NCI-H187 treated with DMSO at 0.1 percent for 48 hours (cell line): ENCODE results near the gene OSBPL10.
"Not testable (repeated sequence)": the region's sequence is repeated elsewhere in the genome, so short reads cannot be mapped to it uniquely, and the experiment has no call there.

Source experiments
- DNase-seq: peaks from one replicate; lab custom pipeline; 2025; lab: John Stamatoyannopoulos, UW

The OSBPL10 gene

DNA sequence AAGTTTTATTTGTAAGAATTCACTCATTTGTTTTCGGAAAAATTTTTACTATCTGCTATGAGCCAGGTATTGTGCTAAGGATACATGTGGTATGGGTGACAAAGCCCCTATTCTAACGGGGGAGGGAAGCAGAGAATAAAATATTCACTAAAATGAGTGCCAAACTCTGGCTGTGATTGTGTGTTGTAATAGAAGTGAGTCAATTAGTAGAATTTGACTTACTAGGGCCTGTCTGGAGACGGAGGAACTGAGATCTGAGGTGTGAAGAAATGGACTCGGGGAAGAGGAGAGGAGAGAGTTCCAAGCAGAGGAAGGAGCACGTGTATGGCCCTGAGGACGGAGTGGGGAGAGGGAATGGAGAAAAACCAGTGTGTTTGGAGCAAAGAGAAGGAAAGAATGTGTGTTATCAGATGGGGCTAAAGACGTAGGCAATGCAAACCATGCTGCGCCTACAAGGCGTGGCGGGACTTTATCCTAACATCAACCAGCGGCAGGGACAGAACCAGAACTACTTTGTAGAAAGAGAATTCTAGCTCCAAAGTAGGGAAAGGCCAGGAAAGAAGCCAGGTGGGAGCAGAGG lies 89.1 kb downstream of the OSBPL10 start:
- DNase-seq = no peak

DNA sequence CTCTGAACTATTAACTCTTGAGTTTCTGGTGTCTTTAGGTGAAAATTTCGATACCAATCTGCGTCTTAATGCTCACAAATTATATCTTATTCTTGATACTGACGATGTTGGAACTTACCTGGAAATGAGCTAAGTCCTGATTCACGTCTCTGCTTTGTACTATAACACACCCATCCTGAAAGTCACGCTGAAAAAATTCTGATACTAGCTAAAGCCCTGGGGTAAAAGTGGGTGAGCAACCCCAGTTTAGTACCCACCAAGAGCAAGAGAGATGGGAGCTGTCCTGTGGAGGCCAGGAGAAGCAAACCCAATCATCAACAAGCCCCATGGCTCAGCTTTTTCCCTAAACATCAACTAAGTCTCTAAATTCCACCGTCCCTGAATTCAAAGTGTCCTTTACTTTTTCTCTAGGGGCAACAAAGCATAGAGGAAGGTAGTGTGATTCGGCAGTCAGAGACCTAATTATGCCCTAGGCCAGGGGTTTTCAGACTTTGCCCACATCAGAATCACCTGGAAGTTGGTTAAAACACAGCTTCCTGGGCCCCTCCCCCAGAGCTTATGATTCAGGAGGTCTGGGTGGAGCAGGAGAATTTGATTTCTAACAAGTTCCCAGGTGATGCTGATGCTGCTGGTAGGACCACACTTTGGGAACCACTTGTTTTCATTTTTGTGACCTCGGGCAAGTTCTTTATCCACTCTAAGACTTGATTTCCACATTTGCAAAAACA lies 90.2 kb downstream of the OSBPL10 start:
- DNase-seq = no peak

DNA sequence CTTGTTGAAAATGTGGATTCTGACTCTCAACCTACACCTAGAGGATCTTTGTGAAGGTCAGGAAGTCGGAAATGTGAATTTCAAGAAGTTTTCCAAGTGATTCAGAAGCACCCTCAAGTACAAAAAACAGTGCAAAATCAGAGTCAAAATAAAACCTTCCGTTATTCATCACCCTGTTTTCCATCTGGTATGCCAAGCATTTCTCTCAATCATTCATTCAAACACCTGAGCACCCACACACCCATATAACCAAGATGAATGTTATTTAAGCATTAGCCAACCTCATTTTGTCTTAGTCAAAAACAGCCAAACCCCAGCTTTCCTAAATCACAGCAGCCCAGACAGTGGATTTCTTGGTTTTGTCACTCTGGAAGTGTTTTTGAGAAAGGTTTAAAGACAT lies 91.1 kb downstream of the OSBPL10 start:
- no peak for DNase-seq

DNA sequence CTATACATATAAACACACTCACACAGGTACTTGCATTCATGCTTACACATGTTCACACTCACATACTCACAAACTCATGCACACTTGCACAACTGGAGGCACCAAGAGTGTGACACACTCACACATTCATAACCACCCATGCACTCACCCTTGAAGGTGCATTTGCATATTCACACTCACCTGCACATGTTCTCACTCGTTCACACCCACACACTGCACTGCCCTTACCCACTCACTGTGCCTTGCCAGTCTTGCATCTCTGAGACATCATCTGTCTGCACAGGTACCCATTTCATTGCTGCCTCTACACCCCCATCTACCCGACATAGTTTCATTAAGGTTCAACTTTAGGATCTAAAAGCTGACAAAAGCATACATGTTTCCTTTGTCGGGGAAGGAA lies 95.8 kb downstream of the OSBPL10 start:
- DNase-seq = no peak

DNA sequence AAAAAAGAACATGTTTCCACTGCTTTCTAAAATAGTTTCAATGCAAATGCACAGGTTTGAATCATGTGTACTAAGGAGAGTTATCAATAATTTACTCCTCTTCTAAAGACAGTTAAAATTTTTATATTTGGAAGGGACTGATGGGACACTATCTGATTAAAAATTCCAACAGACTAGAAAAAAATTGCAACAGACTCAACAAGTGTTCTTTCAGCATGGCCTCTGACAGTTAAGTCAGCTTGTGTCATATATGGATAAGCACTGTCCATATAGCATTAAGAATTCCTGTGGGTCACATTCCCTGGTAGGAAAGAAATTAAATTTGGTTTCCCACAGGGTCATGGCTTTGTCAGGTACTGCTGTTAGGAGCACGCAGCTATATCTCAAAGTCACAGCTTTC lies 96.8 kb downstream of the OSBPL10 start:
- DNase-seq = no peak

GRCh38 chr3:31882895-31883294 lies 98.2 kb downstream of the OSBPL10 start:
- no peak for DNase-seq

GRCh38 chr3:31882431-31882830 lies 98.6 kb downstream of the OSBPL10 start:
- no peak for DNase-seq

GRCh38 chr3:31880482-31881078 lies 100.5 kb downstream of the OSBPL10 start:
- DNase-seq = no peak

- DNase-seq = no peak
Observed at GRCh38 chr3:31880020-31880419, 101.0 kb downstream of the OSBPL10 start.

DNA sequence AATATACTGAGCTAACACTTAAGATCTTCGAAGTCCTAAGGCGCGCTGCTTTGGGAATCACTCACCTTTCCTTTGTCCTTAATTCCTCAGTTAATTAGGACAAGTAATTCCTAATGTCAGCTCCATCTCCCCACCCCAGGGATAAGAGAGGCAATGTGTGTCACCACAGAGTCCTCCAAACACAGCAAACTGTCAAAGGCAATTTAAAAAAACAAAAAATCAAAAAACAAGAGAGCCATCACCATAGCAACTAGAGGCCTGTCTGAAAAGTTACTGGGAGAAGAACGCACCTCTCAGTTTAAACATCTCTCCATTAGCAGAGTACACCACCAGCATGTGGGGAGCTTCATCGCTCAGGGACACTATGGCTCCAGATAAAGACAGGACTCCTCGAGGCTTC lies 101.7 kb downstream of the OSBPL10 start:
- DNase-seq = no peak

- DNase-seq = no peak
Observed at GRCh38 chr3:31878231-31878838, 102.7 kb downstream of the OSBPL10 start.

DNA sequence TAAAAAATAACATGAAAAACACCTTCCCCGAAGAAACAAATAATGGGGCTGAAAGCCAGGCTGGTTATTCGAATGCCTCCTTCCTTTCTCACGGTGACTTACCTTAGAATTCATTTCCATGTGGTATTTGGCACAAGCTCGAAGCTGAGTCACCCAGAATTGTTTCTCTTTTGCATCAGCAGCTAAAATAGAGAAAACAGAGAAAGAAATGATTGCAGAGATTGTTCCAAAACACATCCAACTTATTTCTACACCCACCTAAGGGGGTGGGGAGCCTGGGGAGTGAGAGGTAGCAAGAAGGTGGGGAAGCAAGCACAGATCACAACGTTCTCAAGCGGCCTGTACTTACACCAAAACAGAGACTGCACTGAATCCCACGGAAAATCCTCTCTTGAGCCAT lies 104.7 kb downstream of the OSBPL10 start:
- no peak for DNase-seq

- no peak for DNase-seq
Observed at GRCh38 chr3:31875437-31875836, 105.6 kb downstream of the OSBPL10 start.

- no peak for DNase-seq
Observed at GRCh38 chr3:31873254-31873820, 107.7 kb downstream of the OSBPL10 start.

DNA sequence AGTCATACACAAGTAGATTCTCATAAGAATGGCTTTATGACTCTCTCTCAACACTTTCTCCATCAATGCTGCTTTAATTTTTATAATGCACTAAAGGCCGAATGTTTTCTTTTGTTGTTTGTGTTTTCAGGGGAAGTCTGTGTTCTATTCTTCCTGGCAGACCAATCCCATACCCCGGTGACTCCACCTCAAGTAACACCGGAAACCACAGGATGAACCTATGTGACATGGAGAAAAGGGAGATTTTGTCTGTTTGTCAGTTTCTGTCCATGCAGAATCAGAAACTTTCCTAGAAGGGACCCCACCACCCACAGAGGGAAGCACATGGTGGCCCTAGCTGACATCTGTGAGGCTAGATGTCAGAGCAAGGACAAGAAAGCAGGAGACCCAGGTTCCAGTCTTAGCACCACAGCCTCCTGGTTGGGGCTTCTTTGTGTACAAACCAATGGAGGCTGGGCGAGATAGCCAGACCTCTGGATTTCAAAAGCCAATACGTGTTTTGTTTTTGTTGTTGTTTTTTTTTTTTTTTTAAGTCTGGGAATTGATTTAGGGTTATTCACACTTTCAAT lies 109.0 kb downstream of the OSBPL10 start:
- DNase-seq = no peak

GRCh38 chr3:31870111-31870510 lies 111.0 kb downstream of the OSBPL10 start:
- DNase-seq = not testable (repeated sequence)

DNA sequence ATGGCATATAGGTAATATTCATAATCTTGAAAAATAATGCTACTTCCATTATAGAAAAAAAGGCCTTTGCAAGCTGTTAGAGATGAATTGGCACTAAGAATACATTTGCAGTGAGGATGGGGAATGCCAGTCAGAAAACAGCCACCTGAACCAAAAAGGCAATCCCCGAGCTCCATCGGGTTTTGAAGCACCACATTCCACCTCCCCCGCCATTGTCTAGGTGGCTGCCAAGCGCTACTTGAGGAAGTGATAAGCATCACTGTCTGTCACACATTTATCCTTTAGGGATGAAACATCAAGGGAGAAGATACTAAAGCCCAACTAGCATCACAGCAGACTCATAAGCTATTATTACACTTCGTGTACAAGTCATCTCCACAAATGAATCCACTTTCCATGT lies 112.8 kb downstream of the OSBPL10 start:
- no peak for DNase-seq

- DNase-seq = no peak
Observed at GRCh38 chr3:31862666-31863279, 118.3 kb downstream of the OSBPL10 start.

DNA sequence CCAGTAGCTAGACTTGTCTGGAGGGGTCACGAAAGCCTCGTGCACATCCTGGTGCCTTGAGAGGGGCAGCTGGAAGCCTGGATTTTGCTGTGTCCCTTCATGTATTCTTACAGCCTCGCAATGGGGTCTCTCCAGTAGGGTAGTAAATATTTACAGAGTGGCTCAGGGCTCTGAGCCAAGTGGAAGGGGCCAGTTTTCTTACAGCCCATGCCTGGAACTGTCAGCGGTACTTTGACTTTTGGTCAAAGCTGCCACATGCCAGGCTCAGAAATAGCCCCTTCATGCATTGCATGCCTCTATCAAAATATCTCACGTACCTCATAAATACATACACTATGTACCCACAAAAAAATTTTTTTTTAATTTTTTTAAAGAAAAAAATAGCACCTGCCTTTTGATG lies 119.2 kb downstream of the OSBPL10 start:
- DNase-seq = no peak

DNA sequence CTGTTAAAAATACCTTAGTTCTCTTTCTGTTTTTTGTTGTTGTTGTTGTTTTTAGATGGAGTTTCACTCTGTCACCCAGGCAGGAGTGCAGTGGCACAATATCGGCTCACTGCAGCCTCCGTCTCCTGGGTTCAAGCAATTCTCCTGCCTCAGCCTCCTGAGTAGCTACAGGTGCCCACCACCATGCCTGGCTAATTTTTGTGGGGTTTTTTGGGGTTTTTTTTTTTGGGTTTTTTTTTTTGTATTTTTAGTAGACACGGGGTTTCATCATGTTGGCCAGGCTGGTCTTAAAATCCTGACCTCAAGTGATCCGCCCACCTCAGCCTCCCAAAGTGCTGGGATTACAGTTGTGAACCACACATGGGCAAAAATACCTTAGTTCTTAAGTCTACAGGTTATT lies 120.4 kb downstream of the OSBPL10 start:
- DNase-seq = not testable (repeated sequence)

- no peak for DNase-seq
Observed at GRCh38 chr3:31859245-31859644, 121.8 kb downstream of the OSBPL10 start.

DNA sequence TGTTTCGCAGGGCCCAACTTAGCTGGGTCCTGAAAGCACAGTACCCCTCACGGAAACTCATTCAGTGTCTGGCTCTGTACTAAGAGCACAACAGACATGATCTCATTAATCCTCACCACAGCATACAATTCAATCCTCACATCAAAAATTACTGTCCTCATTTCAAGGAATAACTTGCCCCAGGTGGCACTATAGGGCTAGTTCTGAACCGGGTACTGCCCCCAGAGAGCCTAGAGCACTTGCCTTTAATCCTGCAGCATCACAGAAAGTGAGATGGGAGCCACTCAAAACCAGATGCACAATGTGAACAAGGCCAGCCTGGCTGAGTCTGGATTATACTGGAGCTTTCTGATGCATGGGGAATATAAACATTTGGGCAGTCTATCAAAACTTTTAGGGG lies 122.6 kb downstream of the OSBPL10 start:
- DNase-seq = no peak
